ENCODE measurements around the gene PRKCB.
A peak's percentile ranks its signal among the peaks of the same experiment; 100 is the strongest.

The PRKCB gene

DNA sequence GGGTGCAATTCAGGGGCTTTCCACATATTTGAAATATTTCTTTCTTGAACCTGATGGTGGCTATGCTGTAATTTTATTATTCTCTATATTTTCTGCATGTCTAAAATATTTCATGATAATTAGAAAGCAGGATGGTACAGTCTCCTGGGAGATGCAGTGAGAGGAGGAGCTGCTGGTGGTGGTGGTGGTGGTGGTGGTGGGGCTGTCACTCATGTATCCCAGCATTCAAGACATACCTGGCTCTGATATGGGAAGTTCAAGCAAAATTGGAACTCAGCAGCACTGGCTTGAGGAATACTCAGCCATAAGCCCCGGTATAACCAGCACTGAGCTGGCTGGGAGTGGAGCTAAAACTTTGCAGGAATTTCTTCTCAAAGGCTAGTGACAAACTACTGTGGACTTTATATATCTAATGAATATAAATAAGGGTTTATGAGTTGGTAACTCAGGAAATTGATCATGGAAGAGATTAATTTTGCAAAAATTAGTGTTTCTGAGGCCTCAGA lies 200.3 kb downstream of the PRKCB start:
- DNase-seq, result peak in 1 of 56 donors; percentile 17

DNA sequence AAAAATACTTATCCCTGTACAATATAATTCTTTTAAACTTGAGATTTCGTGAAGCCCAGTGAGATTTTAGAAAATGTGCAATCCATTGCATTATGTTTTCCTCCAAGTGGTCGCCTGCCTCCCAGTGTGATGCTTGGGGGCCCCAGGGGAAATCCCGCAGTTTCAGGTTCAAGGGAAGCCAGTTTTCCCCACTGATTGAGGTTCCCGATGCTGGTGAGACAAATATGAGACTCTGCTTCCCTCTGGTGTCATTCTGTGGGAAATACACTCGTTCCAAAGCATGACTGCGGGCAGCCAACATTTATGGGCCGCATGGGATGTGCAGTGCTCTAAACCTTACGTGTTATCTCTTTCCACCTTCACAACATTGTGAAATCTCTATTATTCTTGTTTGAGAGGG lies 200.8 kb downstream of the PRKCB start:
- DNase-seq, result peak in 30 of 56 donors; percentile 3 to 59 (median 20)

DNA sequence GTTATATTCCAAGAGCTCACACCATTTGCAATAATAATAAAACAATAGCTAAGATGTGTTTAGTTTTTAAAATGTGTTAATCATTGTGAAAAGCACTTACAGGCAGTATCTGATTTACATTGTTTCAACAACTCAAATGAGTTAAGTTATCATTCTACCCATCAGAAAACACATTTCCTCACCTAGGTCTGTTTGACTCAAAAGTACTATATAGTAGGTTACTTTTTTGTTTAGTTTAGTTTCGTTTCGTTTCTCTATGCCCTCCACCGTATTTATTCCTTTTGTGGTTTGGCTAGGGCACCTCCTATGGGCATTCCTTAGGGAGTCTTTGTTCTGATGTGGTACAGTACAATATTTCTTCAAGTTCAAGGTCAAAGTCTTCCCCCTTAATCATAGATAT lies 201.6 kb downstream of the PRKCB start:
- no peak for DNase-seq

DNA sequence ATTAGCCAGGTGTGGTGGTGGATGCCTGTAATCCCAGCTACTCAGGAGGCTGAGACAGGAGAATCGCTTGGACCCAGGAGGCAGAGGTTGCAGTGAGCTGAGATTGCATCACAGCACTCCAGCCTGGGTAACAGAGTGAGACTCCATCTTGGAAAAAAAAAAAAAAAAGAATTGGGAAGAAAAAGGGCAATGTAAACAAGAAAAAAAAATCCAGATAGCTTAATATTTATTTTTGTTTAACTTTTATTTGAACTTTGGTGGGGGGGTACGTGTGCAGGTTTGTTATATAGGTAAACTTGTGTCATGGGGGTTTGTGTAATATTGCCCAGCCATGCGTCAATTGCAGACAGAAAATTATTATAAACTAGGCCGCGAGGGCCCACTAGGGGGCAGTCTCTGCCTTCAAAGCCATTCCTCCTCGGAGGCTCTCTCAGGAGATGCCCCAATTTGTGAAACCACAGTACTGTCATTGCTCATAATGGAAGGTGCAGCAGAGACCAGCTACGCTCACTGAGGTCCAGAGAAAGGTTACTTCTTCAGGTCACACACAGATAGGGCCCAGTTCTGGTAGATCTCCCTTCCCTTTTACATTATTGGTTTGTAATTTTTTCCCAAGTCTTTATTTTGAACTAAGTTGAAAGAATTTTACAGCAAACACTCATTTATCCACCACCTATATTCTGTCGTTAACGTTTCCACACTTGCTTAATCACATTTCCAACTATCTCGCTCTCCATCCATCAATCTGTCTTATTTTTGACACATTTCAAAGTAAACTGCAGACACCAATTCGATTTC lies 206.2 kb downstream of the PRKCB start:
- DNase-seq, result peak in 46 of 56 donors; percentile 8 to 86 (median 42)

DNA sequence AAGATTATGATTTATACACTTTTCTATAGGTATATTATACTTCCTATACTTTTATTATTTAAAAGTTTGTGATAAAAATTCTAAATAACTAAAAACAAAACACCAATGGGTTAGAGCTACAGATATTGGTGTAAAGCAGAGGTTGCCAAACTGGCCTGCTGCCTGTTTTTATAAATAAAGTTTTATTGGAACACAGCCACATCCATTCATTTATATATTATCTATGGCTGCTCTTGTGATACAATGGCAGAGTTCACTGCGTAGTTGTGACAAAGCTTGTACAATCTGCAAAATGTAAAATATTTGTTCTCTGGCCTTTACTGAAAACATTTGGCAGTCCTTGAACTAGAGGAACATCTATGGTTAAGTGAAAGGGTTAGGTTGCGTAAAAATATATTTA lies 208.7 kb downstream of the PRKCB start:
- DNase-seq, result no peak

DNA sequence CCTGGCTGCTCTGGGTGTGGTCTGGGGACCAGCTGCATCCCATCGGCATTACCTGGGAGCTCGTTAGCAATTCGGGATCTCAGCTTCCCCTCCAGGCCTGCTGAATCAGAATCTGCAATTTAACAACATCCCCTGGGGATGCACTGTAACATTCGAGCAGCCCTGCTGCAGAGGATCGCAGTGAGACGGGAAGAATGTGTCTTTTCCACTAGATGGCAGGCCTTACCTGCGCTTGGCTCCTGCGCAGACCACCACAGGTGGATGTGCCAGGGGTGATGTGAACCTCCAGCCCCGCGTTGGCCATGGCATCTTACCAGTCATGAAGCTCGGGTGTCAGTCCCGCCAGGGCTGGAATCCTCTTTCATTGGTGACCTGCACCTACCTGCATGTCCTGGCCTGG lies 209.9 kb downstream of the PRKCB start:
- DNase-seq, result peak in 25 of 56 donors; percentile 2 to 56 (median 10)

DNA sequence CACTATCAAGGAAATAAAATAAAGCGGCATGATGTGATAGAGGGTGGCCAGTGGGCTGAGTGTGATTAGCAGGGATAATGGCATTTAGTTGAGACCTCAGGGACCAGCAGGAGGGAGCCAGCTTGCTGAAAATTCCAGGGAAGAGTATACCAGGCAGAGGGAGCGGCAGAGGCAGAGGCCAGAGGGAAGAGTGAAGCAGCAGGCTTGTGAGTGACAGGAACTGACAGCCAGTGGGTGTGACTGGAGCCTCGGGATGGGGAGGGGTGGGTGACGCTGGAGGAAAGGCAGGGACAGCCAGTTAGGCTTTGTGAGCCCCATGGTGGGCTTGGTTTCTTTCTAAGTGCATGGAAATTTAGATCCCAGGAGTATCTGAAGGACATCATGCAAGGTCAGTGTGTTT lies 210.7 kb downstream of the PRKCB start:
- DNase-seq, result peak in 7 of 56 donors; percentile 1 to 10 (median 5)

DNA sequence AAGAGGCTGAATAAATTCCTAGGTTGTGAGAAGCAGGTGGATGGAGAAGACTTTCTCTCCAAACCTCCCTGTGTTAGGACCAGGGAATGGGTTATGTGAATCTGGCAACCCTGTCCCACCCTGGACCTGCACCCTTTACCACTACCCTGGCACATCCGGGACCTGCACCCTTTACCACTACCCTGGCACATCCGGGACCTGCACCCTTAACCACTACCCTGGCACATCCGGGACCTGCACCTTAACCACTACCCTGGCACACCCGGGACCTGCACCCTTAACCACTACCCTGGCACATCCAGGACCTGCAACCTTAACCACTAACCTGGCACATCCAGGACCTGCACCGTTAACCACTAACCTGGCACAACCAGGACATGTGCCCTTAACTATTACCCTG lies 213.3 kb downstream of the PRKCB start:
- DNase-seq, result no peak

DNA sequence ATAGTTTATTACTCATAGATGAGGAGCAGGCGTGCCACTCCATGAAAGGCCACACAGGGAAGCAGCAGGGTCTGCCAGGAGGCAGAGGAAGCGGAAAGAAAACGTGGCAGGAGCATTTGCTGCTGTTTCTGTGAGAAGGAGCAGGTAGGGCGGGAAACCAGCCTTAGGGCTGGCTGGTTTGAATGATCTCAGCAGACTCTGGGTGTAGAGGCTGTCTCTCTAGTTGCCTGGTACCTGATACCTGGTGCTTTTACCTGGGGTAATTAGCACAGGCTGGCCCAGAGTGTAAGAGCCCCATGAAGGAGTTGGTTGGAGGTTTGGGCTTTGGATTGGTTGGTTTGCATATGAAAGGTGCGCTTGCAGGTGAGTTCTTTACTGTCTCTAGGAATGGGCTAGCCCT lies 215.3 kb downstream of the PRKCB start:
- no peak for DNase-seq

DNA sequence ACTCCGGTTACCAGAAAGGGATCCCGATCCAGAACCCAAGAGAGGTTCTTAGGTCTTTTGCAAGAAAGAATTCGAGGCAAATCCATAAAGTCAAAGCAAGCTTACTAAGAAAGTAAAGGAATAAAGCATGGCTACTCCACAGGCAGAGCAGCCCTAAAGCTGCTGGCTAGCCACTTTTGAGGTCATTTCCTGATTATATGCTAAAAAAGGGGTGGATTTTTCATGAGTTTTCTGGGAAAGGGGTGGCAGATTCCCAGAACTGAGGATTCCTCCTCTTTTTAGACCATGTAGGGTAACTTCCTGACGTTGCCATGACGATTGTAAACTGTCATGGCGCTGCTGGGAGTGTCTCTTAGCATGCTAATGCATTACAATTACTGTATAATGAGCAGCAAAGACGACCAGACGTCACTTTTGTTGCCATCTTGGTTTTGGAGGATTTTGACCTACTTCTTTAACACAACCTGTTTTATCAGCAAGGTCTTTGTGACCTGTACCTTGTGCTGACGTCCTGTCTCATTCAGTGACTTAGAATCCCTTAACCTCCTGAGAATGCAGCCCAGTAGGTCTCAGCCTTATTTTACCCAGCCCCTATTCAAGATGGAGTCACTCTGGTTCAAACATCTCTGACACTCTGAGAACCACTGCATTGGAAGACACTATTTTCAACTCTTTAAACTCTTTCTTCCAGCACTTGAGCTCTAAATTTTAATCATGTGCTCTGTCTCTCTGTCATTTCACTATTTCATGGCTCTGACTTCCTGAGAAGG lies 216.7 kb downstream of the PRKCB start:
- no peak for DNase-seq

DNA sequence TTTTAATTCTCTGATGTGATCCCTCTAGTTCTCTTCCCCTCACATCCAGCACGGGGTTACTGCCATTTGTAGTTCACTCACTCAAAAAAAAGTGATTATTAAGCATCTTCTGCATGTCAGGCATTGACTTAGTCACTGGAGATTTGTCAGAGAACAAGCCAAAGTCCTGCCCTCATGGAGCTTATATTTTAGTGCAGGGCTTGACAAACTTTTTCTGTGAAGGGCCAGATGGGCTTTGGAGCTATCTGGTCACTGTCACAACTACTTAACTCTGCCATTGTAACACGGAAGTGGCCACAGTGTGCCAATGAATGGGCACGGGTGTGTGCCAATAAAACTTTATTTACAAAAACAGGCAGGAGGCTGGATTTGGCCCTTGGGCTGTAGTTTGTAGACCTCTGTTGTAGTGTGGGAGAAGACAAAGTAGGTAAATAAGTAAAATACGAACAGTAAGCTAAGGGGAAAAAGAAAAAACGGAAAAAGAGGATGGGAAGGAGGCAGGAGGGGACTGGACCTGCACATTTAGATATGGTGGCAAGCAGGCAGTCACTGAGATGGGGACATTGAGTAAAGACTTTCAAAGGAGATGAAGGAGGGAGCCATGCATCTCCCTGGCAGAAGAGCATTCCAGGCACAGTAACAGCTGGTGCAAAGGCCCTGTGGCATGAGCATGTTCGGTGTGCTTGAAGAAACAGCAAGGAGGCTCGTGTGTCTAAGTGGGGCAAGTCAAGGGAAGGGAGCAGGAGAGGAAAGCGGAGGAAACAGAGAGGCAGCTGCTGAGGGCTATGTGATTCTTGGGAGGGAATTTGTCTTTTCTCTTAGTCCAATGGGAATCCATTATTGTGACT lies 217.5 kb downstream of the PRKCB start:
- DNase-seq, result no peak

DNA sequence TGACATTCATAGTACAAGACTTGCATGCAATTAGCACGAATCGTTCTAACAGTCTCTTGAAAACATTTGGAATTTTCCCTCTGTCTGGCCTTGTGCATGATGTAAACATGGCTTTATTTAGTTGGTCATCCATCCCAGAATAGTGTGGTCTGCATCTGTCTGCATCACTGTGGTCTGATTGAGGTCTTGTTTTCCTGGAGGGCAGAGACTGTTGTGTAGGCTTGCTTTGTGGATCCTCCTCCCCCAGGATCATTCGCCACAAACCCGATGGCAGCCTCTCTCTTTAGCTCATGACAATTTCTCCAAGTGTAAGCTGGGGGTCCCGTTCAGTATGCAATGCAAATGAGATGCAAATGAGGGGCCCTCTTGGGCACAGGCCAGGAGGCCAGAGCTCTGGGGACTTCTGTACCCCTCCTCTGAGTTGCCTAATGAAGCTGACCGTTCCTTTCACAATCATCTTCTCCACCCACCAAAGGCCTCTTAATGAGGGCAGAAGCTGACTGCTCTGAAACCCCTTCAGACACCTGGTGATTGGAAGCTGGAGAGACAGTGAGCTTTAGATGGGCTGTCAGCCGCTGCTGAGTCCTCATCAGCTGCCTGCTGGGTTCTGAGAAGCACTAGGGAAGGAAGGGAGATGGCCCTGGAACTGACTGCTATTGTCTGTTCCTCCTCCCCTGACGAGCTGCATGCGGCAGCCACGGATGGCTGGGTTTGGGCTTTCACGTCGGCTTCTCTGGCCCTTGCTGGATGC lies 219.1 kb downstream of the PRKCB start:
- peak in 2 of 56 donors; percentile 3 to 7 for DNase-seq

DNA sequence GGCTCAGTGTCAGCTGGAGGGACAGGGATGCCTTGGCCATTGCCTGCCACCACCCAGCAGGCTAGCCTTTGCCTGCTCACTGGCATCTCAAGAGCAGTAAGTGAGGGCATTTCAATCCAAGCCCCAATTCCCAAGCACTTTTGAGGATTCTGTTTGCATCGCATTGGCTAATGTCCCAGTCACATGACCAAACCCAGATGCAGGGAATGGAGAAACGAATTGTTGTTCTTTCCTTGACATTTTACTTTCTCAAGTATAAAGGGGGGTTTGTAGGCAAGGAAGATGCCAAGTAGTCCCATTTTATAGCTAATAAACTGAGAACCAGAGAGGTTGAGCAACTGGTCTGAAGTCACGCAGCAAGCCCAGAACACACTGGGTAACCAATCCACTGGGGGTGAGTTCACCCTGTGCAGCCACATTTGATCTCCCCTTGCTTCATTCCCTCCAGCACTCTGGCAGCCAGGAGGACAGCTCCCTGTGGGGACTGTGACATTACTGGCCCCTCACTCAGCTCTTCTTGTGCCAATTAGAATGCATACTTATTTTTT lies 226.6 kb downstream of the PRKCB start:
- DNase-seq, result no peak

DNA sequence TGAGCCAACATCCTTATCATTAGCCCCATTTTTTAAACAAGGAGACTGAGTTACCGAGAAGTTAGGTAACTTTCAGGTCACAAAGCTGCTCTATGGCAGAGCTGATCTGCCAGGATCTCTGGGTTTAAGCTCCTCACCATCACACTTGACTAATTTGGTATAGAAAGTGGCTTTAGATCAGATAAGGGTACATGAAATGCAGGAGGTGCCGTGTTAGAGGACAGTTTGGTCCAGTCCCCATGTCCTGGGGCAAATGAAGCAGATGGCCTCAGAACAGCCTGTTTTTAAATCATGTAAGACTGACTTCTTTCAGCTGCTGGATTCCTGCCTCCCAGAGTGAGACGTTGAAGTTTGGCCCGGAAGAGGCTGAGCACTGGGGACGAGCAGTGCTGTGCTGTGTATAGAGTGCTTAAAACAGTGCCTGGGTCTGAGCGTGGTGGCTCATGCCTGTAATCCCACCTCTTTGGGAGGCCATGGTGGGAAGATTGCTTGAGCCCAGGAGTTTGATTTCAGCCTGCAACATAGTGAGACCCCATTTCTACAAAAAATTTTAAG lies 233.3 kb downstream of the PRKCB start:
- no peak for DNase-seq

DNA sequence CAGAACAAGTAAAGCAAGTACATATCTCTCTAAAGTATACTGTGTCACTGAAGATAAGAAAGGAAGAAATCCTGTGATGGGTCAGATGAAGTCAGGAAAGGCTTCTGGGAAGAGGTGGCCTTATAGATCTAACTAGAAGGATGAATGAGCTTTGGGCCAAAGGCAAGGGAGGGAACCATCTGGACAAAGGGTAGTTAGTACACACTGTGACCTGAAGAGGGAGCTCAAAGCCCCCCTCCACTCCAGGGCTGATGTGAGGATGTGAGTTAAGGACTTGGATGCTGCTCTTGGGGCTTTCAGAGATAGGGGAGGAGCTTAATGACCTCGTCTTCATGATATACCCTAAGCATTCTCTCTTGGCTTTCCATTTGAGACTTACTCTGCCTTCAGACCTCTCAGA lies 235.1 kb downstream of the PRKCB start:
- DNase-seq, result peak in 6 of 56 donors; percentile 5 to 32 (median 13)

DNA sequence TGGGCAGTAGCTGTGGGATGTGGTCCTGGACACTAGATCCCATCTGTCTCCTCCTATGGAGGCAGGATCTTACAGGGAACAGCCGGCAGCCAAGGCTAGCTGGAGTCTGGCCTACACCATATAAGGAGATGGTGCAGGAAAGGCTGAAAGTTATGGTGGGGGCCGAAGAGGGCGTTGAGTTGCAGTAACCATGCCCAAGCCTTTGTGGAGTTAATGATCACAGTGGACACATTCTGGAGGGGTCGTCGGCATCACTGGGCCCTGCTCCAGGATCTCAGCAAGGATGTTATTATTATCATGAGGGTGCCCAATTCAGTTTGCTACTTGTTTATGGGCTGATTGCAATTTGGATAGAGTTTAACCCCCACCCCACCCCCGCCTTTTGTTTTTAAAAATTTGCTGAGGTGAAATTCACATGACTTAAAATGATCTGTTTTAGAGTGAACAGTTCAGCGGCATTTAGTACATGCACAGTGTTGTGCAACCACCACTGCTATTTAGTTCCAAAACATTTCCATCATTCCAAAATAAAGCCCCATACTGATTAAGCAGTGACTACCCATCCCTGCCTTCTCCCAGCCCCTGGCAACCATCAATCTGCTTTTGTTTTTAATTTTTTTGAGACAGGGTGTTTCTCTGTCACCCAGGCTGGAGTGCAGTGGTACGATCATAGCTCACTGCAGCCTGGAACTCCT lies 236.0 kb downstream of the PRKCB start:
- DNase-seq, result no peak

DNA sequence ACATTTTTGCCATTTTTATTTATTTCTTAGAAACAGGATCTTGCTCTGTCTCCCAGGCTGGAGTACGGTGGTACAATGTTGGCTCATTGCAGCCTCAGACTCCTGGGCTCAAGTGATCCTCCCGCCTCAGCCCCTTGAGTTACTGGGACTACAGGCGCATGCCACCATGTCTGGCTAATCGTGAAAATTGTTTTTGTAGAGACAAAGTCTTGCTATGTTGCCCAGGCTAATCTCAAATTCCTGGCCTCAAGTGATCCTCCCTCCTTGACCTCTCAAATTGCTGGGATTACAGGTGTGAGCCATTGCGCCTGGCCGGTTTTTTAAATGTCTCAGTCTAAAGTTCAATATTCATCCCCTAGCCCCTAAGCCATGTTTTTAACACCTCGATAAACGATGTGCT lies 237.5 kb downstream of the PRKCB start:
- DNase-seq, result no peak

DNA sequence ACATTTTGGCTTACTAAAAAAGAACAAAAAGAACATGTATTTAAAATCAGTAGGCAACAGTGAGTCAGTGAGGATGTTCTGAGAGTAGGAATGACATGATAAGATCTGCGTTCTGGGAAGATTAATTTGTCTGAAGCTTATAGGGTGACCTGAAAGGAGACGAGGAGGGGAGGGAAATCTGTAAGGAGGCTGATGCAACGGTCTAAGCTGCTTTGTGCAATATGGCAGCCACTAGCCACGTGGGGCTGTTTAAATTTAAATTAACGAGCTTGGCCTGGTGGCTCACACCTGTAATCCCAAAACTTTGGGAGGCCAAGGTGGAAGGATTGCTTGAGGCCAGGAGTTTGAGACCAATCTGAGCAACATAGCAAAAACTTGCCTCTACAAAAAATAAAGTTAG lies 238.8 kb downstream of the PRKCB start:
- DNase-seq, result no peak

DNA sequence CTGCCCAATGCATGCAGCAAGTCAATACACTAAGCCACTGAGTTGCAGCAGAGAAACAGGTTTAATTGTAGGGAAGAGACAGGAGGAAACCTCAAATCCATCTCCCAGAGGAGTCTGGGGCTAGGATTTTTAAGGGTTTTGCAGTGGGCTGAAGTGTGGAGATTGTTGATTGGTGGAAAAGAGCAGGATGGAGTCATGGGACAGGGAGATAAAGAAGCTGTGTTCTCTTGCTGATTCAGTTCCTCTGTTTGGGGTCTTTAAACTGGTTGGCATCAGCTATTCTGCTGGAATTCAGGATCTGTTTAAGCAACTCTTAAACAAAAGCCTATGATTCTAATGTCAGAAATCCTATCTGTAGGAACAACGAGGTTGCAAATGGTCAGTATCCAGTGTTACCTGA lies 239.5 kb downstream of the PRKCB start:
- DNase-seq, result no peak

Measured in nucleus accumbens (tissue), 56 donors.